ENCODE measurements around the gene KRTAP5-1.

Gene KRTAP5-1

DNA sequence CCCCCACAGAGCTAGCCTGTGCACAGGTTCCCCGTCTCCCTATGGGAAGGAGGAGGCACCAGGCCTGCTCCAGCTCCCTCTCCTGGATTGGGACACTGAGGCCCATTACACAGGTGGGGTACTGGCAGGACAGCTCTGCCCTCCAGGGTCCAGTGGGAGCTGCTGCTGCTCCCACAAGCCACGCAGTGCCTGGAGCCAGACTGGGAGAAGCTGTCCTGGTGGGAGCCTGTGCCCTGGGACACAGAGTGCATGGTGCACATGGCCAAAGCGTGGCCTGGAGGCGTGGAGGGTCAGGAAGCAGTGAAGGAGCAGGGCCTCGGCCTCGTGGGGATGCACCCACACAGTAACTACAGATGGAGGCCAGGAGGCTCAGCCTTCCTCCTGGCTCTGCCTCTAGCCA, 40.5 kb downstream of the KRTAP5-1 start:
- Histone ChIP-seq H3K4me3 (ENCODE audit: insufficient read depth, low read depth, low read length) (no peak overlapping the region), H3K27me3 (ENCODE audit: control insufficient read depth, insufficient read depth, low read length, poor library complexity, severe bottlenecking) (peaks cover 63% of the 10 kb centered on the region)

GRCh38 chr11:1543606-1544263, 41.3 kb downstream of the KRTAP5-1 start:
- Histone ChIP-seq H3K4me3 (ENCODE audit: insufficient read depth, low read depth, low read length) (no peak overlapping the region), H3K27ac (ENCODE audit: insufficient read depth, low read depth, low read length, poor library complexity, severe bottlenecking) (no peak overlapping the region), H3K4me1 (ENCODE audit: control insufficient read depth, insufficient read depth, low read length) (peaks cover 16% of the 10 kb centered on the region), H3K27me3 (ENCODE audit: control insufficient read depth, insufficient read depth, low read length, poor library complexity, severe bottlenecking) (peaks cover 56% of the 10 kb centered on the region), H3K9me3 (ENCODE audit: control insufficient read depth, low read length) (no peaks in the 10 kb centered on the region), H3K36me3 (ENCODE audit: control insufficient read depth, insufficient read depth, low read length) (no peaks in the 10 kb centered on the region)
- 86 to 87% methylated on average over 13 of the region's 13 CpGs for WGBS, 2 experiments

More for the DNA sequence above, 40.5 kb downstream of the KRTAP5-1 start:
- Histone ChIP-seq H3K27ac (ENCODE audit: insufficient read depth, low read depth, low read length, poor library complexity, severe bottlenecking) (no peak overlapping the region), H3K4me1 (ENCODE audit: control insufficient read depth, insufficient read depth, low read length) (peaks cover 16% of the 10 kb centered on the region), H3K9me3 (ENCODE audit: control insufficient read depth, low read length) (no peaks in the 10 kb centered on the region), H3K36me3 (ENCODE audit: control insufficient read depth, insufficient read depth, low read length) (no peaks in the 10 kb centered on the region)
- 86 to 88% methylated on average over 6 of the region's 6 CpGs for WGBS, 2 experiments

DNA sequence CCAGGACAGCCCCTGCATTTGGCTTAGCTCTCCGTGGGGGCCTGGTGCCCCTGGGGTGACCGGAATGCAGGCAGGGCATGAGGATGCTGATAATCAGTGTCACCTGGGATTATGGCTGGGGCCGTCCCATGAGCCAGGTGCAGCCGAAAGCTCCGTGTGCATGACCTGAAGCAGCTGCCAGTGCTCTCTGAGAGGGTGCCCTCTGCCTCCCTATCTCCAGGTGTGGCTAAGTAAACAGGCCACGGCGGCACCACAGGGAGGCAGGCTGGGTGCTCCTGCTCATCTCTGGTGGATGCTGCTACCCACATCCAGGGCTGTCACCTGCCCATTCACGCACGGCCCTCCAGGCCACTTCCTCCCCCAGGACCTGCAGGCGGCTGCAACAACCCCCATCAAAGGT, 42.8 kb downstream of the KRTAP5-1 start:
- WGBS, 2 experiments: 75 to 80% methylated on average over 10 of the region's 10 CpGs
- Histone ChIP-seq H3K9me3 (ENCODE audit: control insufficient read depth, low read length) (no peaks in the 10 kb centered on the region), H3K4me3 (ENCODE audit: insufficient read depth, low read depth, low read length) (no peak overlapping the region), H3K36me3 (ENCODE audit: control insufficient read depth, insufficient read depth, low read length) (no peaks in the 10 kb centered on the region), H3K4me1 (ENCODE audit: control insufficient read depth, insufficient read depth, low read length) (peaks cover 2% of the 10 kb centered on the region), H3K27me3 (ENCODE audit: control insufficient read depth, insufficient read depth, low read length, poor library complexity, severe bottlenecking) (peaks cover 54% of the 10 kb centered on the region), H3K27ac (ENCODE audit: insufficient read depth, low read depth, low read length, poor library complexity, severe bottlenecking) (no peak overlapping the region)

DNA sequence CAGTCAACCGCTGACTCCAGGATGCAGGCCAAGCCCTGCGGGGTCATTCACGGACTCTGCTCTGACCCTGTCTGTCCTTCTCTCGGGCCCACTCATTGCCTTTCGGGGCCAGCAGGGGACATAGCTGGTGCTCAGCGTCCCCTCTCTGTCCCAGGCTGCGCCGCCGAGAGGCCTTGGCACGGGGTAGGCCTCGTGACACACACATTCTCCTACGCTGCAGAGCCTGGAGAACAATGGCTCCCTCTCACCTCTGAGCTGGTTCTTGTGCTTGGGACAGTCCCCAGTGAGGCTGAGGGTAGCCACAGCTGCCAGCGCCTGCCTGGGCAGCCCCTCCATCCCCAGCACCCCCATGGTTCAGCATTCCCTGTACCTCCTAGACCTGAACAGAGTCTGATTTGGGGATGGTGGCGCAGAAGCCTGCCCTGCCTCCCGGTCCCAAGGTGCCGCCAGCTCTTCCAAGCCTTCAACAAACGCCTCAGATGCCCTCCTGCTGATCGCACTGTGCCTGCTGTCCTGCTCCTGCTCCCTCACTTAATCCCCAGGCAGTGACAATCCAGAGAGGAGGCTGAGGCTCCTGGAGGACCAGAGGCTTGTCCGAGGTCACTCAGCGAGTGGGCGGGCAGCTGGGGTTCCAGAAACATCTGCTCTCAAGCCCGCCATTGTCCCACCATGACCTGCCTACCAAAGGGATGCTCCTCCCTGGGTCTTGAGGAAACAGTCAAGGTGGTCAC, 43.4 kb downstream of the KRTAP5-1 start:
- Histone ChIP-seq H3K36me3 (ENCODE audit: control insufficient read depth, insufficient read depth, low read length) (no peaks in the 10 kb centered on the region), H3K27me3 (ENCODE audit: control insufficient read depth, insufficient read depth, low read length, poor library complexity, severe bottlenecking) (peaks cover 48% of the 10 kb centered on the region), H3K4me1 (ENCODE audit: control insufficient read depth, insufficient read depth, low read length) (no peaks in the 10 kb centered on the region), H3K9me3 (ENCODE audit: control insufficient read depth, low read length) (no peaks in the 10 kb centered on the region), H3K27ac (ENCODE audit: insufficient read depth, low read depth, low read length, poor library complexity, severe bottlenecking) (no peak overlapping the region), H3K4me3 (ENCODE audit: insufficient read depth, low read depth, low read length) (no peak overlapping the region)
- 80 to 81% methylated on average over 22 of the region's 22 CpGs for WGBS, 2 experiments

GRCh38 chr11:1540074-1540473, 45.0 kb downstream of the KRTAP5-1 start:
- Histone ChIP-seq H3K36me3 (ENCODE audit: control insufficient read depth, insufficient read depth, low read length) (no peaks in the 10 kb centered on the region), H3K4me1 (ENCODE audit: control insufficient read depth, insufficient read depth, low read length) (no peaks in the 10 kb centered on the region), H3K9me3 (ENCODE audit: control insufficient read depth, low read length) (no peaks in the 10 kb centered on the region), H3K4me3 (ENCODE audit: insufficient read depth, low read depth, low read length) (no peak overlapping the region), H3K27ac (ENCODE audit: insufficient read depth, low read depth, low read length, poor library complexity, severe bottlenecking) (no peak overlapping the region), H3K27me3 (ENCODE audit: control insufficient read depth, insufficient read depth, low read length, poor library complexity, severe bottlenecking) (peaks cover 32% of the 10 kb centered on the region)
- 88 to 89% methylated on average over 6 of the region's 6 CpGs for WGBS, 2 experiments

DNA sequence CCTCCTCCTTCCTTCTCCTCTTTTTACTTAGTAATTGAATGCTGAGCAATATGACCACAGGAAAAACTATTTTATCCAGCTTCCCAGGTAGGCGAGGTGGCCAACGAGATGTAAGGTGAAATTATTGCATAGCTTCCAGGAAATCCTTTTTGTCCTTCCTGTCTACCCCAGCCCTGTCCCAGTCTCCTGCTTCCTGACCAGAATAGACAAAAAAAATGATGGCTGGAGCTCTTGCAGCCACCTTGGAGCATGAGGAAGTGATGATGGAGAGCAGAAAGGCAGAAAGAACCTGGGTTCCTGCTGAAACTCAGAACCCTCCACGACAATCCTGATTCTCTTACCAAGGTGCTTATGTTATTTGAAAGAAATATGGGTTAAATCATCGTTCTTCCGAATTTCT, 46.9 kb downstream of the KRTAP5-1 start:
- no peak overlapping the region for H3K4me3 ChIP-seq (ENCODE audit: insufficient read depth, low read depth, low read length)
- no peaks in the 10 kb centered on the region for H3K9me3 ChIP-seq (ENCODE audit: control insufficient read depth, low read length)
- H3K27me3 ChIP-seq (ENCODE audit: control insufficient read depth, insufficient read depth, low read length, poor library complexity, severe bottlenecking): peaks cover 22% of the 10 kb centered on the region
- no peak overlapping the region for H3K27ac ChIP-seq (ENCODE audit: insufficient read depth, low read depth, low read length, poor library complexity, severe bottlenecking)
- H3K4me1 ChIP-seq (ENCODE audit: control insufficient read depth, insufficient read depth, low read length): no peaks in the 10 kb centered on the region
- no peaks in the 10 kb centered on the region for H3K36me3 ChIP-seq (ENCODE audit: control insufficient read depth, insufficient read depth, low read length)
- 86 to 90% methylated on average over 5 of the region's 5 CpGs for WGBS, 2 experiments

DNA sequence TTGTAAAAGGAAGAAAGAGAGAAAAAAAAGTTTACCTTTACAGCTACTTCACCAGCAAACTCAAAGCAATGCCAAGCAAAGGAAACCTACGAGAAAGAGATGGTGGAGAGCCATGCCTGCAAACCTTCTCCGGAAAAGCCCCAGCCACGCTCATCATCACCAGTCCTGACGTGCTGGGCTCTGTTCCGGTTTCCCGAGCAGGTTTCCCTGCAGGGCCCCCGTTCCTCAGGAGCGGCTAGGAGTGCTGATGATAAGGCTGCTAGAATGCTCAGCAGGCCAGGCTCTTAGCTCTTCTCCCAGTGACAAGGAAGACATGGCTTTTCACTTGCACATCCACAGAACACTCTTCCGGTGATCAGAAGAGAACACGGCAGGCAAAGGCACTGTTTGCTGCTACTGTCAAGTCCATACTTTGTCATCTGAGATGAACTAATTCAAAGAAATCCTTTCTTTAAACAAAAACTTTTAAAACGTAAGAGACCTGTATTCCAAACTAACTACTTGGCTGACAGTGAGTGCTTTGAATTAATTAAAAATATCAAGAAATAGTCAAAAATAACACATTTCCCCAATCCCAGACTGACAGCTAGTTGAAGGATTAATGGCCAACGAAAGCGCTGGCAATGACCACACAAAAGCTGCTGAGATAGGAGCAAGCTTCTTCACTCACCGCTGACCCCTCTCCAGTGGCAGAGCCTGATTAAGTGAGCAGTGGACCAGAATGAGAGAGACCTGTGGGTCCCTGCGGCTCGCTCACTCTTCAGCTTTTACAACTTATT, 48.8 kb downstream of the KRTAP5-1 start:
- no peaks in the 10 kb centered on the region for H3K36me3 ChIP-seq (ENCODE audit: control insufficient read depth, insufficient read depth, low read length)
- H3K9me3 ChIP-seq (ENCODE audit: control insufficient read depth, low read length): no peaks in the 10 kb centered on the region
- WGBS, 2 experiments: 88 to 91% methylated on average over 16 of the region's 16 CpGs
- no peaks in the 10 kb centered on the region for H3K4me1 ChIP-seq (ENCODE audit: control insufficient read depth, insufficient read depth, low read length)
- H3K27ac ChIP-seq (ENCODE audit: insufficient read depth, low read depth, low read length, poor library complexity, severe bottlenecking): no peak overlapping the region
- peaks cover 22% of the 10 kb centered on the region for H3K27me3 ChIP-seq (ENCODE audit: control insufficient read depth, insufficient read depth, low read length, poor library complexity, severe bottlenecking)
- H3K4me3 ChIP-seq (ENCODE audit: insufficient read depth, low read depth, low read length): no peak overlapping the region

GRCh38 chr11:1534682-1535081, 50.4 kb downstream of the KRTAP5-1 start:
- no peak overlapping the region for H3K4me3 ChIP-seq (ENCODE audit: insufficient read depth, low read depth, low read length)
- 93% methylated on average over 14 of the region's 14 CpGs for WGBS, 2 experiments
- H3K9me3 ChIP-seq (ENCODE audit: control insufficient read depth, low read length): no peaks in the 10 kb centered on the region
- no peak overlapping the region for H3K27ac ChIP-seq (ENCODE audit: insufficient read depth, low read depth, low read length, poor library complexity, severe bottlenecking)
- peaks cover 13% of the 10 kb centered on the region for H3K27me3 ChIP-seq (ENCODE audit: control insufficient read depth, insufficient read depth, low read length, poor library complexity, severe bottlenecking)
- H3K36me3 ChIP-seq (ENCODE audit: control insufficient read depth, insufficient read depth, low read length): no peaks in the 10 kb centered on the region
- no peaks in the 10 kb centered on the region for H3K4me1 ChIP-seq (ENCODE audit: control insufficient read depth, insufficient read depth, low read length)
